T-helper 2 cell (primary cell): ENCODE results near the gene FHIT.

Source experiments
- DNase-seq, 5 experiments: peaks; one replicate each; pipeline versions ENCODE4 v3.0.0 to v3.0.0-alpha.2; 2012 to 2022

Gene FHIT

DNA sequence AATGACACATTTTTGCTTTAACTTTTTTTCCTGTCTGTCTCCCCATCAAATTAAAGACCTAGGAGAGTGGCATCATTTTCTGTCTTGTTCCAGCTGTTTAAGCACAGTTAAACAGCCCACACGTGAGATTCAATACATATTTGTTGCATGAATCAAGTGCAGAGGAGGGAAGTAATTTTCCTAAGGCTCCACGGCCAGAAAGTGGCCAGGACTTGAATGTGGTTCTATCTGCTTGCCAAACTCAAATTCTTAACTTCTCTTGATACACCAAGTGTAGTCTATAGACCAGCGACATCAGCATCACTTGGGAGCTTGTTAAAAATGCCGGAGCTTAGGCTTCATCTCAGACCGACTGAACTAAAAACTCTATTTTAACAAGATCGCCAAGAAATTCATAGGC, 1476.6 kb downstream of the FHIT start:
- no peak for DNase-seq

DNA sequence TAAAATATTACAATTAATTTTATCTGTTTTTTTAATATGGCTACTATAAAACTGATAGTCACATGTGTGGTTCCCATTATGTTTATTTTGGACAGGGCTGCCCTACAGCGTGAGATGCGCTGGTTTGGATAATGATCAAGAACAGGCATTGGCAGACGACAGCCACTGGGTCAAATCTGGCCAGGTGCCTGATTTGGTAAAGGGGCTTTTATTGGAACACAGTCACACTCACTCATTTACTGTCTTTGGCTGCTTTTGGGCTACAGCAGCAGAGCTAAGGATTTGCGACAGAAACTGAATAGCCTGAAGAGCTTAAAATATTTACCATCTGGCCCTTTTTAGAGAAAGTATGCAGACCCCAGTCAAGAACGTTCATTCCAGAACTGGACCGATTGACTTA, 1477.3 kb downstream of the FHIT start:
- no peak for DNase-seq

DNA sequence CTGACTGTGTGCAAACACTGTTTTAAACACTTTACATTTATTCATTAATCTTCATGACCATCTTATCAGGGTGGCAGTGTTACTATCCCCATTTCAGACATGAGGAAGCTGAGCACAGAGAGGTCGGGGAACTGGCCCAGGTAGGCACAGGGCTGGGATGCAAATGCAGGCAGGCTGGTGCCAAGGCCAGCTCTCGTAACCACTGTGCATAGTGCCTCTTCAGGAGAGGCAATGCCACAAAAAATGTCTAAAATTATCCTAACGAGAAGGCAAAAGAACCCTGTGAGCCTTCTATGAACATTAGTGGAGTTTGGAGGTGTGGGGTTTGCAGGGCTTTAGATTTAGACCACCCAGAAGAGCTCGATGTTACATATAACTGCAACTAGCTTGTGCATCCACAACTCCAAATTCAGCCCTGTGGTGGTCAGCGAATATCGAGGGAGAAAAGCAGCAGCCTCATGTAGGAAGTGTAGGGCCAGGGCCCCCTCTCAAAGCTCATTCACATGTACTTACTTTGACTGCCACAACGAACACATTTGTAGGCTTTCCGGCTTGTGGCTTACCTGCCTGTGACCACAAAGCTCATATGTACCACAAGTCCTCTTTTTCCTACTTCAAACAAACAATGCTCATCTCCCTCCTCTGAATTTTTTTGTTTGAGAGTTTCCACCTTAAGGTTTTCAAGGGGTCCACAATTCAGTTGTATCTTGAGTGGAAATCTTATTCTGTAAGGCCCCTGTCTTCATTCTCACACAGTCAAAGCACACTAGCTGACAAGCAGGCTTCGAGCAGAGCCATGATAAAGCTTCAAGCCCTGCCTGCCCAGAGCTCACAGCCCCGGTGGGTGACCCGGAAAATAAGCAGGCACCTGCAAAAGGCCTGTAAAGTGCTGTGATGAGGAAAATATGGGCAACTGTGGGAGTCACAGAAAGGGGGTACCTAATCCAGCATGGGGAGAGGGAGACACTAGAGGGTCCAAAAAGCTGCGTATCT, 1478.5 kb downstream of the FHIT start:
- peak in 3 of 5 experiments; percentile 11 to 93 (median 68) for DNase-seq

DNA sequence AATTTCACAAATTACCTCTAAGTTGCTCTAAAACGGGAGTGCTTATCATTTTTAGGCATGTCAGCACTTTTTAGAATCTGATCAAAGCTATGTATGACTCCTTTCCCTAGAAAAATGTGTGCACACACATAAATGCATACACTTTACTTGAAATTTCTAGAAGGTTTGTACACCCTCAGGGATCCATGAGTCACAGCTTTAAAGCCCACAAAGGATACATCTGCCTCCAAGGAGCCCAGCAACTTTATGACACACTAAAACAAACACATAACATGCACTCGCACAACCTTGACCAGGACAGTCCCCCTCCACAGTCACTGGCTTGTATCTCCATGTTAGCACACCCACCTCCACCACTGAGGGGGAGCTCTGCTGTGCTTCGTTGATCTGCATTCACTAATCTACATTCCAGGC, 1479.5 kb downstream of the FHIT start:
- peak in 1 of 5 experiments; percentile 49 for DNase-seq

GRCh38 chr3:59769127-59769750, 1482.0 kb downstream of the FHIT start:
- DNase-seq: no peak

- DNase-seq: no peak
Observed at GRCh38 chr3:59766200-59766872, 1484.9 kb downstream of the FHIT start.

DNA sequence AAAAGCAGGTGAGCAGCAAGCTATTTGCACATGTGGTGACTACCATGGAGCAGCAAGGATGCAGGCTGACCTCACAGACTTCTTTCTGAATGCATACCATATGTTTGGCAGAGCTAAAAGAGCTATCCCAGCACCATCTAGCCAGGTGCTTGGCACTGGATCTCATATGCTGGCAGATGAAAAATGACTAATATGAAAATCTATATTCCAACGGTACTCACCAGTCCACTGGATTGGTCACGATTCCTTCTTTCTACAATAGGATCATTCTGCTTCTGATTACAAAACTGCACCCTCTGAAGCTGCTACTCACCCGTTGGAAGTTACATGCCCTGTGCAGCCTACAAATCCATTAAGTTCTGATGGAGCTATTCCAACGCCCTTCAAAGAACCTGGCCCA, 1487.1 kb downstream of the FHIT start:
- DNase-seq: no peak

- no peak for DNase-seq
Observed at GRCh38 chr3:59762941-59763340, 1488.3 kb downstream of the FHIT start.

DNA sequence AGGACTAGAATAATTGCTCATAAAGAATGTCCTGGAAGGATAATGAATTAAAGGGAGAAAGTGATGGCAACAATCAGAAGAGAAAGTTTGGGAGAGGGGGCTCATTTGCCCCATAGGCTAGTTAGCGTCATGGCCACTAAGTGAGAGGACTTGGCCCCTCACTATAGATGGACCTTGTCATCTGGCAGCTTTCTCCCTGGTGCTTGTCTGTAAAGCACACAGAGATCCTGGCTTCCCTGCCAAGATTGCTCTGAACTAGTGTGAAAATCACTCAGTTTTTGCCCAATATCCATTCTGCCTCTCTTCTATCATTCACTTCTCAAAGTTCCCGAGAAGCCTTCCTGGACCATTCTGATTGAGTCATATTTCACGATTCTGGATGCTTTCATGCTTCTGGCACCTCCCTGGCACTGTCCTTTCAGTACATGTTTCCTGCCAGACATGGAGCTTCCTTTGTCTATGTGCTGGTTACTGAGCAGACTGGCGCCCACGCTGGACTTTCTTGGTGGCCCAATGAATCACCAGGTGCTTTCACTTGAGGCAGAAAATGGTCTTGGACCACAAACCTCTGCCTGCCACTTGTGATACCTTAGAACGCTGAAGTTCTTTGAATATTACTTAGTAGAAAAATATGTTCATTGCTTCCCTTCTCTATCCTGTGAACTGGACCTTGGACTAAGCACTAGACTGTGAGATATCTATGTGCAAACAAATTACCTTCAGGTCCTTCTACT, 1491.8 kb downstream of the FHIT start:
- DNase-seq: peak in 1 of 5 experiments; percentile 13

GRCh38 chr3:59758672-59759071, 1492.6 kb downstream of the FHIT start:
- no peak for DNase-seq

DNA sequence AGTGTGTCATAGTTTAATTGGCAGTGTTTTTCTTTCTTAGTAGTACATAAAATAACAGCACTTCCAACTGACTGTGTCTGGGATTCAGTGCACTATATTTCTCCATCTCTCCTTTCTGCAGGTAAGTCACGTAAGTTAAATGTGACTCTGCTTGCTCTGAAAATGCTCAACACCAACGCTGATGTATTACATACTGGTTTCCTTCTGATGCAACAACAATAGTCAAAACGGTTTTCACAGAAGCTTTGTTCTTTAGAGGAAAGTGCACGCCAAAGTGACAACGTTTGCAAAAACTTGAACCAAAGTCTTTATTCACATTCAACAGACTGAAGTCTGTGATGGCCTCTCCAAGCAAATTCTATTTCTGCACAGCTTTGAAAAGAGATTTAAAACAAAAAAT, 1494.3 kb downstream of the FHIT start:
- DNase-seq: peak in 1 of 5 experiments; percentile 40

- DNase-seq: no peak
Observed at GRCh38 chr3:59754456-59755129, 1496.7 kb downstream of the FHIT start.

GRCh38 chr3:59753808-59754450, 1497.3 kb downstream of the FHIT start:
- no peak for DNase-seq

DNA sequence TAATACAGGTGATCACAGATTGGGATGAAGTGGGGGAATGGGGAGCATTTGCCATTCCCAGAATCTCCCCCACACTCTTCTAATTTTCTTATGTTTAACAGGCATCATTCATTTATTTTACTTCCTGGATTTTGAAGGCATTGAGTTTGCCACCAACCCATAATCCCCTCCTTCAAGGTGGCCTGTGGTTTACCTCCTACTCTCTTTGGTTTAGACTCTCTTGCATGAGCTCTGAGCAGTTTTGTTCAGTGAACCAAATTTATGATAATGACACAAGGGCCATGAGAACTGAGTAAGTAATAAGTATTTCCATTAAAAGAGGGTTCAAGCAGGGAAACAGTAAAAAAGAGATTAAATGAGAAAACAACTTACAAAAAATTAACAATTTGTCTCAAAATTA, 1498.3 kb downstream of the FHIT start:
- DNase-seq: peak in 1 of 5 experiments; percentile 68

DNA sequence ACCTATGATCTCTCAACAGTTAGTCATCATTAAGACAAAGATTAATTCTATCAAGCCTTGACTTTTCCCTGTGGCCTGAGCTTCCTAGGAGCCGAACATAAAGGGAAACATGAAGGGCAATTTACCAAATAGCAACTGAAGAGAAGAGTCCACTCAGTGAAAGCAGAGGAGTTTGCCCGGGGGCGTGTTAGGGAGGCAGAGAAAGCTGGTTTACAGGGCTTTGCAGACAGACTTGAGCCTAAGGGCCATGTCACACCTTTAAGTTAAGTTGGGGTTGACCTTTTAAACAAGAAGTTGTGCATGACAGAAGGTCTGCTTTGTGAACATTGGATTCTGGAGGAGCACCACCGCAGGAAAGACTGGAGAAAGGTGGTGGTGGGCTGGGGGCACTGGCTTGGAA, 1499.6 kb downstream of the FHIT start:
- no peak for DNase-seq

DNA sequence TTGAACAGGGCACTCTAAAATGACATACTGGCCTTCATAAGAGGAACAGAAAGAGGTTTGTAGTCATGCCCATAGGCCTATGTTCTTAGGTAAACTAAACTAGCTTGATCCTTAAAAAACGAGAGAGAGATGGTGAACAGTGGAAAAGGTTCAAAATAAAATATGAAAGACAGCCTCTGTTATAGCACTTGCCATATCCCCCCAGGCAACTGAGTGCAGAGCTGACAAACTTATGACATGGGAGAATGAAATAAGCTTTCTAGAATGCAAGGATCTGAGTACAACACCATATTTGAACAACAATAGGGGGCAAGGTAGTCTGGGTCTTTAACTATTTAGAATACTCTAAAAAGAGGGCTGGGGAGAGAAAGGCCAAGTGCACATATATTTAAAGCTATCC, 1500.9 kb downstream of the FHIT start:
- DNase-seq: no peak

DNA sequence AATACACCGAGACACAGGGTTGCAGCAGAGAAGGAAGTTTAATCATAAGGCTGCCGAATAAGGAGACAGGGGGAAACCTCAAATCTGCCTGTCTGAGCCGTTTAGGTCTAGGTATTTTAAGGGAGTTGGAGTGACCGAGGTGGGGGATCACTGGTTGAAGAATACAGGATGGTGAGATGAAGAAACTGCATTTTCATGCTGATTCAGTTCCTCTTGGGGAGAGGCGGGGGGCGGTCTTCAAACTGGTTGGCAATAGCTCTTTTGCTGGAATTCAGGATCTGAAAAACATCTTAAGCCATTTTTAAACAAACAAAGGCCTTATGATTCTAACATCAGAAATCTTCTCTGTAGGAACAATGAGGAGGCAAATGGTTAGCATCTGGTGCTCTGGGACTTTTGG, 1502.0 kb downstream of the FHIT start:
- DNase-seq: no peak

- DNase-seq: no peak
Observed at GRCh38 chr3:59746585-59746984, 1504.7 kb downstream of the FHIT start.

GRCh38 chr3:59737241-59737640, 1514.0 kb downstream of the FHIT start:
- no peak for DNase-seq

DNA sequence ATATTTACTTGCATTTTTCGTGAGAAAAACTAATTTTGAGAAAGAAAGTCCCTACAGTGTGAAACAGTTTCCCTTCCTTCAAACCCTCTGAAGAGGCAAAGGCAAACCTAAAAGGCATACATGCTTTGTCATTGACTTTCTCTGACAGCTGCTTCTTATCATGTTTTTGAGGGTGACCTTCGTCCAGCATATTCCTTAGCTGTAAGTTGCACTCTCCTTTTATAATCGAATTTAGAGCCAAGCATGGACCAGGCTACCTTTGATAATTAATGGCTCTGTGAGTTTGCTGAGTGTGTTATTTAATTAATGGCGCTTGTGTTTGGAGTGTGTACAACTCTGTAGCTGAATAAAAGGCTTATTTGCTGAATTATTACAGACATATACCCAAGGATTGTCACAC, 1517.2 kb downstream of the FHIT start:
- no peak for DNase-seq

- DNase-seq: no peak
Observed at GRCh38 chr3:59733041-59733809, 1518.0 kb downstream of the FHIT start.
